Measurements from ENCODE around the gene RASL12.

DNA sequence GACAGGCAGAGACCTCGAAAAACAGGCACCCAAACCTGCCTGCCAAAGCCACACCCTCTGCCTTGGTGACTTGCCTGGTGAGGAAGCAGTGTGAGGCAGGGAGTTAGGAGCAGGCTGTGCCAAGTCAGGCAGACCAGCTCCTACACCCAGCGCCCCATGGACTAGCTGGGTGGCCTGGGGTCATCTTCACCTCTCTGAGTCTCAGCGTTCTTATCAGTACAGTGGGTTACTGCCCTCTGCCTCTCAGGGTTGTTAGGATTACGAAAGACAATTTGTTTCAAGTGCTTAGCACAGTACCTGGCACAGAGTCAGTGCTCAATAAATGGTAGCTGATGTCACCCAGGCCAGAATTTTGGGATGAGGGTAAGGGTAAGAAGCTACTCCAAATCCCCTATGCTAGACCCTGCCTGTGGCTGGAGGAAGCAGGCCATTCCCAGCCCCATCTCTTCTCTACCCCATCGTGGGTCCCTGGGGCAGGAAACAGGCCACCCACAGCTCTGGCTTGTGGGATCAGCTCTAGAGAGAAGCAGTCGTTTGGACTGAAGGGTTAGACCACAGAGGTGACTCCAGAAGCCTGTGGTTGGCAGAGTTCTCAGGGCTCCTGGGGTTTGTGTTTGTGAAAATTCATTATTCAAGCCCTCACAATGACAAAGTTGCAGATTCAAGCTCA lies 12.5 kb downstream of the RASL12 start:
- TF ChIP-seq CTCF (IDR thresholded peaks at IDR 0.05) (no peak), POLR2A (IDR thresholded peaks at IDR 0.05) (no peak), EP300 (IDR thresholded peaks at IDR 0.05) (peak in 1 of 2 donors; percentile 37)
